EH (cell line): Measurements from ENCODE around the gene KCTD7.
"Not testable (repeated sequence)": the region's sequence is repeated elsewhere in the genome, so short reads cannot be mapped to it uniquely, and the experiment has no call there.

Experiments
- DNase-seq: peaks from one replicate; pipeline ENCODE4 v3.0.0-alpha.2; 2015; ENCODE audit warnings: low read depth

Gene KCTD7

GRCh38 chr7:66682350-66683093 lies 53.8 kb downstream of the KCTD7 start:
- peak; percentile 56 for DNase-seq

GRCh38 chr7:66683094-66683769 lies 54.6 kb downstream of the KCTD7 start:
- DNase-seq: peak; percentile 73

GRCh38 chr7:66683770-66684123 lies 55.1 kb downstream of the KCTD7 start:
- DNase-seq: no peak

GRCh38 chr7:66685663-66686062 lies 57.0 kb downstream of the KCTD7 start:
- not testable (repeated sequence) for DNase-seq

- DNase-seq: no peak
Measured at GRCh38 chr7:66687186-66687585, 58.5 kb downstream of the KCTD7 start.

- not testable (repeated sequence) for DNase-seq
Measured at GRCh38 chr7:66687672-66688071, 59.0 kb downstream of the KCTD7 start.

GRCh38 chr7:66689081-66689480 lies 60.4 kb downstream of the KCTD7 start:
- no peak for DNase-seq

- no peak for DNase-seq
Measured at GRCh38 chr7:66693331-66693730, 64.7 kb downstream of the KCTD7 start.
